SH-SY5Y (cell line): ENCODE data around the gene PRAC1.

Source experiments
- GATA2 ChIP-seq: IDR thresholded peaks from 2 replicates; pipeline ENCODE4 v1.6.1; 2011; ENCODE audit warnings: mild to moderate bottlenecking, low read depth, low read length
- GATA3 ChIP-seq: IDR thresholded peaks from 2 replicates; pipeline ENCODE4 v1.6.1; 2011; ENCODE audit warnings: low read depth, mild to moderate bottlenecking, low read length, moderate library complexity

PRAC1 gene

DNA sequence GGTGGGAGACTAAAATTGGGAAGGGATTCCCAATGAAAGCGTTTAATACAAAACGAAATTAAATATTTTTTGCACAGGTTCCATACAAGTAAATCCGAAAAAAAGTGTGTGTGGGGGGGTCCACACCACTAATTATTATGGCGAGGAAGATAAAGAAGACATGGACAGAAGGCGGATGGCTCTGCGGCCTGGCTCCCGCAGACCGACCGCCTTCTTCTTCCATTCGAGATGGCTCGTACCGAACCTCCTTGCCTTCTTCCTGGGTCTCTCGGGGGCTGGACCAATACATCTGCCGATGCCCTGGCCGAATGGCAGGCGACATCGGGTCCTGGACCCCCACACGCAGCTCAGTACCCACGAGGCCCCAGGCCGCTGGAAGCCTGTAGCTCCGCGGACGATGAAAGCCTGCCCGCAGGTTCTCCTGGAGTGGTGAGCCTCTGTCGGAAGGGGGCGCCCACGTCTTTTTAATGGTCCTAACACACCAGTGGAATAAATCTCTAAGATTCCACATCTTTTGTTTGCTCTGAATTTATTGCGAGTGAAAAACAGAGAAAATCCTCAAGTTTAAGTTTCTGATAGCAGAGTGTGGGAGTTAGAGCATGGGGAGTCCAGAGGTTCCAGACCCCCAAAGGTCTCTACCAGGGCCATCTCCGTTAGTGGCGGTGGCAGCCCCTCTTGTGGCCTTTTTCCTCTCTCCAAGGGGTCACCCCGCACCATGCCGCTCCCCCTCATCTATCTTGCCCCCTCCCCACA lies 2.1 kb upstream of the PRAC1 start:
- TF ChIP-seq GATA2 = no peak
- no peak for TF ChIP-seq GATA3

DNA sequence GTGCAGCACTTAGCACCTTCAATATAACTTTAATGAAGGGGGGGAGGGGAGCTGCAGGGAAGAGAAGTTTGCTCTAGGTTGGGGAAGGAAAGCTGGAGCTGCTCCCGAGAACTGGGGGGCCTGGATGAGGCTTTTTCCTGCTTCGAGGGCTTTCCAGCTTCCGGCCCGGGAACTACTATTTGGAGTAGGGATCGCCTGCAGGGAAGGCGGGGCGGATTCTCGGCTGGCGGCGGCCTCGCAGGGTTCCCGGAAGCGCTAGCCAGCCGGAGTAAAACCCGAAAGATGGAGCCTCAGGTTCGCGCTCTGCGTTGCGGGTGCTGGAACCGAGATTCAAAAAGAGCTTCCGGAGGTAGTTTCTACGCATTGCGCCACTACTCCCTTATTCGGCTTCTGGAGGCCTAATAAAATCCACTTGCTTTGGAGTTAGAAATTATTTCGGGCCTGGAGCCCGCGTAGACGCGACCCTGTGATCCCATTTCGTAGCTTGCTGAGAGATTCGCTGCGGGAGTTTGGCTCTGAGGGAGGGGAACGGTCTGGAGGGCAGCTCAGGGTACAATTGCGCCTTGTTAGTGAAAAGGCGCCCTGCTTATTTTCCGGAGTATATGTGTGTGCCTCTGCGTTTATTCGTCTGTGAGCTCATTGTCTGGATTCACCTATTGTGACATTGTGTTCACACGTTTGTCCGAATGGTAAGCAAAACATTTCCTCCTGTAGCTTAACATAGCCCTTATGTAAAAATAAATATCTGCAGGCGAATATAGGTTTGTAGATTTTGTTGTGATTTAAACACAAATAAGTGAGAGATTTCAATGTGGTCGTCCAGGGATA lies 1.3 kb upstream of the PRAC1 start:
- TF ChIP-seq GATA2 (no peak), GATA3 (no peak)

DNA sequence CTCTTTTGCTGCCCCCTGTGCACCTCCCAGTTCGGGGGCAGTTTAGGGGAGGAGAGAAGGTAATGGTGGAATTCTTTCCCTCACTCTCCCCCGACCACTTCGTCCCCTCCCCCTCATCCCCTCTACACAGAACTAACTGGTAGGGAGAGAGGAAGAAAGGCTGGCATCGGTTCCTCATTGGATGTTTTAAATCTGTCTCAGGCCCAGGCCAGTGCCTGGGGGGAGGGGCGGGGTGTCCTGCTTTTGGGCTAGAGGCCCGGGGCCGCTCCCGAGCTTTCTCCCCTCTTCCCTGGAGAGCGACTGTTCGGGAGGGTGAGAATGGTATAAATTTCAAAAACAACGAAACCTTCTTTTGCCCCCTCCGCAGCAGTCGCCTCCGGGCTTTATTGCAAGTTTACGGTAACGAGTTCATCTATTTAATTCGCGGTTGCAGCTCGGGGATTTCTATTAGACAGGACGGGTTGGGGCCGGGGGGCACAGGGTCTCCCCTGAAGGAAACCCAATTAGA lies 651 bp upstream of the PRAC1 start, which contains the start of gene PRAC2:
Gene PRAC2 (plus strand): TSS at position 271 of the 508 bp plus-strand sequence. CDS start 1,226 bp downstream, outside the sequence.
- TF ChIP-seq GATA2 (no peak), GATA3 (no peak)

DNA sequence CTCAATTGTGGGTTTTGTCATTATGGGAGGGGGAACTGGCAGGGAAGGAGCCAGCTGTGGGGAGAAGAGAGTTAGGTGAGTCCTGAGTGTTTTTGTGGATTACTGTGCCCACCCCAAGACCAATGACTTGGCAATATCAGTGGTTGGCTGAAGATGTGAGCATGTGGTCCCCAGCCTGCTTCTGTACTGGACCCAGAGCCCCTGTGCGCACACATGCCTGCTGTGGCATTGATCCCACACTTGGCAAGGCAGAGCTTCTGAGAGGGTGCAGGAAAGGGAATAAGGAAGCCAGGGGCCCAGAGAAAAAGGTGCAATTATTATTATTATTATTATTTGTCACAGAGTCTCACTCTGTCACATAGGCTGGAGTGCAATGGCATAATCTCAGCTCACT lies 1.3 kb downstream of the PRAC1 start:
- TF ChIP-seq GATA2 = no peak
- TF ChIP-seq GATA3 = no peak

DNA sequence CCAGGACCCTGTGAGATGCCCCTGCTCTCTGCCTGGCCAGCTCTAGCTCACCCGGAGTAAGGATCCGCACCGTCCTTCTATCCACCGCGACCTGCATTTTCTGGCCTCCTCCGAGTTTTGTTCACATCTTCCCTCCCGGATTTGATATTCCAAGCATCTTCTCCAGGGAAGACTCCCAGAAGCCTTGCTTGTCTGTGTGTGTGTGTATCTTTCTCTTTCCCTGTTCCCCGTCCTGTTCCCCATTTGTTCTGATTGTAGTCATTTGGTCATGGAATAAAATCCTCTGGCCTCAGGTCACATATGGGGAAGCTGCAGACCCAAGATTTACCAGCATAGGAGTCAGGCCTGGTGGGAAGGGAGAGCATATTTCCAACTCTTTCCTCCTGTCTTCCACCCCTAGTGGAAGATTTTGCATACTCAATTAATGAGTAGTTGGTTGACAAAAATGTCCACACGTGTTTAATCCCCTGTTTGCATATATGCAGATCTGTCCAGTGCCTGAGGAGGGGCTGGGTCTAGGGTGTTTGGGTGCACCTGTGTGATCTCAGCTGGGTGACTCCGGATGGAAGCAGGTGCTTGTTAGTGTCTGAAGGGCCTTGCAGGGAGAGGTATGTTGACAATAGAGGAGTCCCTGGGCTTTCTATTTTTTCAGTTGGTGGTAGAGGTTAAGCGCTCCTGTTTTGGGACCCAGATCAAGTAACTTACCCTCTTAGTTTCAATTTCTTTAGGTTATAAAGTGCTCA lies 1.9 kb downstream of the PRAC1 start:
- no peak for TF ChIP-seq GATA3
- TF ChIP-seq GATA2 = no peak

DNA sequence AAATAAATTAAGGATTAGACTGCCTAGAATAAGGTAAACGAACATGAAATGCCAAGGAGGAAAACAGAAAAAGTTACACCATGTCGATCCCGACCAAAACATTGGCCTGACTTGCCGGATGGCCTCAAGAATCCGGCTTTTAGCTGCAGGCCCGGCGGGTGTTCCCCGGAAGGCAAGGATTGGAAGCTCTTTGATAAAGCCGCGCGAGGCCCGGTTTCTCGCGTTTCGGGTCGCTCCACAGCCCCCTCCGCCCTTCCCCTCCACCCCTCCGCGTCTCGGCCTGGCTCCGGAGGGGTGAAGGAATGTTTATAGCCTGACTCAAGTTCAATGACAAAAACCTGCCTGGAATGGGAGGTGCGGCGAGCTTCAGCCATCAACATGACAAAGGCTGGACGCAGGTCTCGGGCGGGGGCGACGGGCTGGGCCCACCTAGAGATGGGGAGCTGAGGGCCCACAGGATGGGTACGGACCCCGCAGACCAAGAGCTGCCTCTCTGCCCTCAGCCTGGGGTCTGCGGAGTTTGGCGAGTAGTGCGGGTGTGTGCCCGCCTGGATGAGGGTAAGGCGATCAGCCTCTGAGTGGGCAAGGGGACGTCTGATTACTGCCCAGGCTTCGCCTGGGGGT lies 2.6 kb downstream of the PRAC1 start:
- no peak for TF ChIP-seq GATA3
- TF ChIP-seq GATA2 = no peak

DNA sequence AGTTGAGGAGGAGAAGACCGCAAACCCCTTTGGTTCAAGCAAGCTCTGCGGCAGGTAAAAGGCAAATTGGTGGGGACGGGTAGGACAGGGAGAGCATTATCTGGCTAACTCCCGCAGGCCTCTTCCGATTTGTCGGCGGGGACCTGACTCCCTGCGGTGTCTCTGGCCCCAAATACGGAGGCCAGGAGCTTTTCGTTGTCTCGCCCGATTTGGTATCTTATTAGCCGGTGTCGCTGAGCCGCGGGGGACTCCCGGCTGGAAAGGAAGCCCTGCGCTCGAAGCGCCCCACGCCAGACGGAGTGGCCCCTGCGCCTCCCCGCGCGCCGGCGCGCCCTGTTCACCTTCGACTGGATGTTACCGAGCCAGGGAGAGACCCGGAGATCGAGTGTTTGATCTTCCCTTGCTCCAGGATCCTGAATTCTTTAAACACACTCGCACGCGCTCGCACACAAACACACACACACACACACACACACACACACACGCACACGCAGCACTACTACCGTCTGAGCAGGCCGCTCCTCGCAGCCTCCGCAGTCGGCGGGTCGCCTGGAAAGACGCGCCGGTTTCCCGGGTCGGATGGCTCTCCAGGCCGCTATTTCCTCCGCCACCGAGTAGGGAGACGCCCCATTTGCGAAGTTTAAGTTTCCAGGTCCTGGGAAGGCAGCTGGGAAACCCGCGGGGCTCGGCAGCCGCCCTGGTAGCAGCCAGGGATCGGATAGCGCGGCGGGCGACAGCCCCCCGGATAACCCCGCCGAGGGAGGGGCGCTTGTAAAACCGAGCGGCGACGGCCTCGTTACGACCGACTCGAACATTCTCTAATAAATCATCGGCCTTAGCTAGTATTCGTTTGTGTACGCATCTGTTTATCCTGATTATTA lies 3.3 kb downstream of the PRAC1 start:
- no peak for TF ChIP-seq GATA2
- TF ChIP-seq GATA3 = no peak

DNA sequence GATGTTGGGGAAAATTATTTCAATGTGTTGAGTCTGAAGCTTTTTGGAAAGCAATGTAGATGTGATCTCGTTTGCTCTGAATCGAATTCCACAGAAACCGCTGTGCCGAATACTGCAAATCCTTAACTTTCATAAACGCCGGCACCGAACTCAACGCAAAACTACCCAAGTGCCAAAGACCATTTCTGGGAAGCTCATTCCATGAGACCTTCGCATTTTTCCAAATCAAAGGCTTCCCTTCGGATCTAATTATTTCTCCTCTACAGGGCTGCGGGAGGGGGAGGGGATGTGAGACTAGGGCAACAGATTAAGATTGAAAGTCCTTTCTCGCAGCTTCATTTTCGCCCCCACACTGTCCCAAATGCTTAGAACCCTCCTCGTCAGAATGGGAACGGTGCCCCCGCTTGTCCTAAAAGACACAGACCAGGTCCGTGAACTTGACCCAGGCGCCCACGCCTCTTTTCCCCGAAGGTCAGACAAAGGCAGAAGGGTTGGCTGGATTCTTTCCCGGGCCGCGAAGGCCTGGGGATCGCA lies 4.0 kb downstream of the PRAC1 start:
- no peak for TF ChIP-seq GATA2
- no peak for TF ChIP-seq GATA3

DNA sequence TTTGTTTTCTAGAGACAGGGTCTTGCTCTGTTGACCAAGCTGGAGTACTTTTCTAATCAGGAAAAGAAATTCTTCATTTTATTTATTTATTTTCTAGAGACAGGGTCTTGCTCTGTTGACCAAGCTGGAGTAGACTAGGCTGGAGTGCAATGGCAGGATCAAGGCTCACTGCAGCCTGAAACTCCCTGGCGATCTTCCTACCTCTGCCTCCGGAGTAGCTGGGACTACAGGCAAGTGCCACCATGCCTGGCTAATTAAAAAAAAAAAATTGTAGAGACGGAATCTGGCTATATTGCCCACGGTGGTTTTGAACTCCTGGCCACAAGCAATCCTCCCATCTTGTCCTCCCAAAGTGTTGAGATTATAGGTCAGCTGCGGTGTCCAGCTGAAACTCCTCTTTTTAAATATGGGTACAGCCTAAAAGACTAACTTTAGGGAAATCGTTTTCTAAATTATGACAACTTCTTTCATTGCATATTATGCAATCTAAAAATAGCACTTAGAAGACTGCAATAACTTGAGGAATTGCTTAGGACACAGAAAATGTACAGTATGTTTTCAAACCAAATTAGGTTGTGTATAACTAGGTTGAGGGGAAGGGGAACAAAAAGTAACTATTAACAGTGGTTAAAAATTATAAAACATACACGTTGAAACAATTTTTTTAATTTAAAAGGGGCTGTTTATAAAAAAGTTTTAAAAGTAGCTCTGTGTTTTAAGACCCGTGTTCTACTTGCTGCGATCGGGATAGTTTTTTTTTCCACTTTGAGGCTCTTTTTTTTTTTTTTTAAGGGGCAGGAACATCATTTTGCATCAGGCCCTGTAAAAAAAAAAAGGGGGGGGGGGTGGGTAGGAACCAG lies 4.7 kb downstream of the PRAC1 start:
- no peak for TF ChIP-seq GATA3
- no peak for TF ChIP-seq GATA2

DNA sequence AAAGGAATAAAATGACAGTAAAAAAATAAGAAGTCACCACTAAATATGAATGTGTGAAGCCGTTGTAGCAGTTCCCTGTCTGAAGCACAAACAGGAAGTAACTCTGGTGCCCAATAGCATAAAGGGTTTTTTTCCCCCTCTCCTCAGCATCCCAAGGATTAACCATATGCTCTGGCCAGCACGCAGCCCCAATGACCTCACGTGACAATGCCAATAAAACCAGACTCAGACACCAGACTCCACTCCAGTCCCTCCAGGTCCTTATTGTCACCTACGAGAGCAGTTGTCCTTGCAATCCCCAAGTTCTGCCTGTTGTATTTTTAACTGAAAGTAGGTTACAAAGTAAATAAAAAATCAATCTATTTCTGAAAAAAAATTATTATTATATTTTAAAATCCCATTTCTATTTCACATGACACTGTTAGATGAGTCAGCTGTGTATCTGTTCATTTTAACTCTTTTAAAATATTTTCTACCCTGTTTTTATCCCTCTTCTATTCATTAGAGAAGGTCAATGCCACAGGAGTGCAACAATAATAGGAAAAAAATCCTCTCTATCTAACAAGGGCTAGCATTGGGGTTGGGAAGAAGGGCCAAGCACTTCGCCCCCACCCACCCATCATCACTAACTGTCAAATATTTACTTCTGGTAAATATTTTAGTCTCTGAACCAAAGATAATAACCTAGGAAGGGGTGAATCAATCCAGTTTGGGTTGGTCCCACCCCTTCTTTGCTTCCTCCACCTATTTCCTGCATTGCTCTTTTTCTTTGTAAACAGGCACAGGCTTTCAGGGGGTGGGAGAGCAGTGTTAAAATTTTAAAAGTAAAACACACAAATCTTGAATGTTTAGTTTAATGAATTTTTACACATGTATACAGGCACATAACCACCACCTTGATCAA lies 6.6 kb downstream of the PRAC1 start:
- no peak for TF ChIP-seq GATA2
- no peak for TF ChIP-seq GATA3

DNA sequence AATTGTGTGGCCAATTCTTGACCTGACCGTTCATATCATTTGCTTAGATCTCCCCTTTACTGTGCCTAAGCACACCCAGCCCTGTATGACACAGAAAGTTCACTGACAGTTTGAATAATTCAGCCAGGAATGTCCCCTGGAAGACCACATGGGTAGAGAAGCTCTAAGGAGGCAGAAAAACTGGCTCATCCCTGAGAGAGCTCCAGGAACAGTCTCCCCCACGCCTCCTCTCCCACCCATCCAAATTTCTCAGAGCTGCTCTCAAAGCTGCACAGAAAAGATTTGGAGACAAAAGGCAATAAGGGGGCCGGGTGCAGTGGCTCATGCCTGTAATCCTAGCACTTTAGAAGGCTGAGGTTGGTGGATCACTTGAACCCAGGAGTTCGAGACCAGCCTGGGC lies 11.2 kb downstream of the PRAC1 start:
- TF ChIP-seq GATA3 (no peak), GATA2 (no peak)
